HUDEP-2 (cell line): ENCODE measurements around the gene MAP2K3.
"Not testable (repeated sequence)": the region's sequence is repeated elsewhere in the genome, so short reads cannot be mapped to it uniquely, and the experiment has no call there.

Source experiments
- DNase-seq, 76 experiments: peaks; one replicate each; lab custom pipeline; 2025; ENCODE audit not compliant: unreplicated experiment in 76 of 76; lab: John Stamatoyannopoulos, UW

Gene MAP2K3

GRCh38 chr17:21294321-21295035 lies 10.0 kb downstream of the MAP2K3 start:
- peak in 75 of 76 experiments; percentile 67 to 98 (median 93) for DNase-seq

- peak in 68 of 76 experiments; percentile 20 to 81 (median 58) for DNase-seq
These were observed 10.8 kb downstream of the MAP2K3 start for GRCh38 chr17:21295036-21295952.

GRCh38 chr17:21296097-21297025 lies 11.8 kb downstream of the MAP2K3 start:
- peak in 75 of 76 experiments; percentile 28 to 96 (median 90) for DNase-seq

GRCh38 chr17:21297026-21297520 lies 12.6 kb downstream of the MAP2K3 start:
- DNase-seq = peak in 13 of 76 experiments; percentile 4 to 35 (median 18)

GRCh38 chr17:21297597-21297996 lies 13.1 kb downstream of the MAP2K3 start:
- DNase-seq = peak in 10 of 76 experiments; percentile 11 to 27 (median 18)

- no peak for DNase-seq
These were observed 13.8 kb downstream of the MAP2K3 start for GRCh38 chr17:21298056-21298982.

- DNase-seq = no peak
These were observed 14.5 kb downstream of the MAP2K3 start for GRCh38 chr17:21298983-21299519.

- DNase-seq = no peak
These were observed 15.6 kb downstream of the MAP2K3 start for GRCh38 chr17:21299981-21300600.

- DNase-seq = no peak
These were observed 16.4 kb downstream of the MAP2K3 start for GRCh38 chr17:21300601-21301571.

DNA sequence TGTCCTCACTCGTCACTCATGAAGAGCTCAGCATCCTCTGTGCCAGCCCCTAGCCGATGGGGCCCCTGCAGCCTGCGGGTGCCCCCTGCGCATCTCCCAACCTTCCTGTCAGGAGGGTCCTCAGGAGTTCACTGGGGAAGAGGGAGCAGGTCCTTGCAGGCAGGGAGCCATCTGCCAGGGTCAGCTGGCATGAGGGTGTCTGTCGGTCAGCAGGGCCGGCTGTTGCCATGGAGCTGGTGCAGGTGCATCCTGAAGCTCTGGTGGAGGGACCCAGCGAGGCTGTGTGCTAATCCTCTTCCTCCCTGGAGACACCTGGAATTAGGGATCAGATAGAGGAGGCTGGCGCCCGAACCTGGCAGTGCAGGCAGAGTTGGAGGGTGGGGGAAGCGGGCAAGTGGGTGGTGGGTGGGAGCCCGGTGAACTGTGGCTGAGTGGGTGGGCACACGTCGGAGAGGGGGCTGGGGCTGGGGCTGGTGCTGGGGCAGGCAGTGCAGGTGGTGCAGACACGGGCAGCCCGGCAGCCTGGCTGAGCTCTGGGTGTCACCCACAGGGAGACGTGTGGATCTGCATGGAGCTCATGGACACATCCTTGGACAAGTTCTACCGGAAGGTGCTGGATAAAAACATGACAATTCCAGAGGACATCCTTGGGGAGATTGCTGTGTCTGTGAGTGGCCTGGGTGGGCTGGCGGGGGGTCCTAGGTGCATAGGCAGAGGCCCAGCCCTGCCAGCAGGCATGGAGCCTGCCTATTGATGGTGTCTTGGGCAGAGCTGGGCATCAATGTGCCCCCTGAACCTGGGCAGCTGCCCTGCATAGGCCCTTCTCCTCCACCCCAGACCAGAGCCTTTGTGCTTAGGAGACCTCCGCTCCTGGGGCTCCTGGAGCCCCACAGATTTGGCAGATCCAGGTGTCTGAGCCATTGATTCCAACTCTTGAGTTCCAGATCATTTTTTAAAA lies 17.4 kb downstream of the MAP2K3 start:
- no peak for DNase-seq

DNA sequence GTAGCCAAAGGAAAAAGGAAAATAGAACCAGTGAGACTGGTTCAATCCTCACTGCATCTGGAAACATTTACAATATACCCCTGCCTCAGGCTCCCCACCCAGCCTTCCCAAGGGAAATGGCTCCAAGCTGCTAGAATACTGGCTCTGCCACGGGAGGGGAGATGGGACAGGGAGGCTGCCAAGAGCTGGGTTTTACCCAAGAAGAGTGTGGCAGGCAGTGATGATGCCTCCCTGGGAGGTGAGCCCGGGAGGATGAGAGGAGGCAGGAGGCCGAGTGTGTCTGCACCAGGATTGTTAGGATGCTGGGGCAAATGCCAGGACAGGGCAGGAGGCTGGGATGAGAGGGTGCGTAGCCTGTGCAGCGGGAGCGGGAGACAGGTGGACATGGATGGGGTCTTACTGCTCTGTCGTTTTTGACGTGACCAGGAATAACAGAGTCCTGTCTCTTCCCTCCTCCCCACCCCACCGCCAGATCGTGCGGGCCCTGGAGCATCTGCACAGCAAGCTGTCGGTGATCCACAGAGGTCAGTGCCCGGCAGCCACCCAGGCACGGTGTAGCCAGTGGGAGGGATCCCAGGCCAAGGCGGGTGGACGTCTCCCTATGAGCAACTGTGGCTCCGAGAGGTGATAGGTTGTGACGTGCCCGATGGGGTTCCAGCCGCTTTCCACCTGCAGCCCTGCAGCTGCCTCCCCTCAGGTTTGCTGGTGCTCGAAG lies 18.4 kb downstream of the MAP2K3 start:
- DNase-seq = no peak

DNA sequence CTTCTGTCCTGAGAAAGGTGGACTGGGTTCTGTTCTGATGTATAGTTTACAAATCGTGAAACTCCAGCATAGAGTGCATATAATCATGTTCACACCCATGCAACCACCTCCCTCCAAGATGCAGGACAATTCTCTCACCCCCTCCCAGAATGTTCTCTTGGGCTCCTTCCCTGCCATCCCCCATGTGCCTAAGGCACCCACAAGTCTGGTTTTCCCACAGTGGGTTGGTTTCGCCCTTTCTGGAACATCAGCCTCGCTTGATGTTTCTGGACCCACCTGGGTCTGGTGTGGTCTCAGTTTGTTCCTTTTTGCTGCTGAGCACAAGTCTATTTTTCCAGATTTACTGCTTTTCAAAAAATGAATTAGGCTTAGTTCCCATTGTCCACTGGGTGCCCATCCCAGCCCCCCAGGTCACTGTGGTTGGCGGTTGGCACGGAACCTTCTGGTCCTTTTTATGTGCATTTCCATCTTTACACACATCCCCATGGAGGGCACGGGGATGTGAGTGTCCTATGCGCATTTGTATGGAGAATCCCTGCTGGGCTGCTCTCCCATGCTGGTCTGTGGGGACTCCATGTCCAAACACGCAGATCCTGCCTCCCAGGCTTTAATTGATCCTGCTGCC lies 19.0 kb downstream of the MAP2K3 start:
- DNase-seq = no peak

GRCh38 chr17:21304091-21304490 lies 19.6 kb downstream of the MAP2K3 start:
- no peak for DNase-seq

GRCh38 chr17:21304551-21305151 lies 20.1 kb downstream of the MAP2K3 start:
- not testable (repeated sequence) for DNase-seq
